IMR-90 (cell line): ENCODE data around the gene NUP210L. TPM values are rescaled to one million over a fixed set of nuclear protein-coding genes. Genes with fewer than 3 reads are reported as not detected.

Experiments used
- ATAC-seq: fragments of 200-7000 bp; cut with Tn5 transposase; 2 replicates; pipeline ENCODE4 v1.9.1; 2020; ENCODE audit warnings: low read depth, mild to moderate bottlenecking, moderate library complexity
- BruUV-seq: library from RNA; stranded (reverse); fragments of 400-500 nt; replicated peaks from 2 replicates; lab custom pipeline; 2021; lab: Mats Ljungman, UMichigan
- CTCF ChIA-PET: fragments of 300-600 bp; formaldehyde crosslinking; extraction: SDS; loops from one replicate; lab custom pipeline; 2021; ENCODE audit warnings: antibody characterized with exemption; lab: Yijun Ruan, JAX
- POLR2A ChIA-PET: fragments of 300-600 bp; sonication (Branson Sonifier 250); formaldehyde crosslinking; loops from one replicate; lab custom pipeline; 2022; ENCODE audit warnings: antibody characterized with exemption; ENCODE audit not compliant: unreplicated experiment; lab: Charles Lee
- DNase-seq: peaks from one replicate; pipeline ENCODE4 v3.0.0; 2013
- H2AFZ ChIP-seq: replicated peaks from 2 replicates; pipeline ENCODE3; 2013; ENCODE audit warnings: low read length, mild to moderate bottlenecking; ENCODE audit not compliant: poor library complexity
- H2AK5ac ChIP-seq: 2 replicates; pipeline ENCODE4 v1.6.1; 2013; ENCODE audit warnings: low read depth, low read length, inconsistent platforms
- H2AK9ac ChIP-seq: replicated peaks from 2 replicates; pipeline ENCODE3; 2013; ENCODE audit warnings: mild to moderate bottlenecking, low read depth, low read length, moderate library complexity; ENCODE audit not compliant: poor library complexity
- H2BK120ac ChIP-seq: 2 replicates; pipeline ENCODE4 v1.6.1; 2013; ENCODE audit warnings: low read depth, low read length, inconsistent platforms
- H2BK15ac ChIP-seq: 3 replicates; pipeline ENCODE4 v1.6.1; 2013; ENCODE audit warnings: low read depth, low read length, inconsistent platforms
- H2BK20ac ChIP-seq: 2 replicates; pipeline ENCODE4 v1.6.1; 2013; ENCODE audit warnings: low read depth, mild to moderate bottlenecking, inconsistent platforms, low read length, moderate library complexity
- H2BK5ac ChIP-seq: 2 replicates; pipeline ENCODE4 v1.6.1; 2013; ENCODE audit warnings: mild to moderate bottlenecking, low read depth, low read length, inconsistent platforms; ENCODE audit not compliant: poor library complexity, severe bottlenecking
- H3K14ac ChIP-seq: replicated peaks from 2 replicates; pipeline ENCODE4 v1.6.1; 2013; ENCODE audit warnings: low read depth, low read length, inconsistent platforms
- H3K18ac ChIP-seq: 2 replicates; pipeline ENCODE4 v1.6.1; 2013; ENCODE audit warnings: low read depth, low read length, control low read depth
- H3K23ac ChIP-seq: 2 replicates; pipeline ENCODE4 v1.6.1; 2013; ENCODE audit warnings: low read depth, low read length, inconsistent platforms
- H3K27ac ChIP-seq: 2 replicates; pipeline ENCODE4 v1.5.1; 2013; ENCODE audit warnings: mild to moderate bottlenecking, control low read depth, low read length; ENCODE audit not compliant: insufficient read depth
- H3K27me3 ChIP-seq: 2 replicates; pipeline ENCODE4 v1.6.1; 2013; ENCODE audit warnings: low read length; ENCODE audit not compliant: control insufficient read depth, insufficient read depth
- H3K36me3 ChIP-seq: 2 replicates; pipeline ENCODE4 v1.6.1; 2013; ENCODE audit warnings: low read length, mixed read lengths; ENCODE audit not compliant: control insufficient read depth, insufficient read depth
- H3K4ac ChIP-seq: 2 replicates; pipeline ENCODE4 v1.6.1; 2013; ENCODE audit warnings: low read depth, low read length, inconsistent platforms
- H3K4me1 ChIP-seq: 2 replicates; pipeline ENCODE4 v1.6.1; 2013; ENCODE audit warnings: low read length, mixed read lengths; ENCODE audit not compliant: control insufficient read depth, insufficient read depth
- H3K4me2 ChIP-seq: 2 replicates; pipeline ENCODE4 v1.6.1; 2013; ENCODE audit warnings: low read depth, mild to moderate bottlenecking, control low read depth, low read length, moderate library complexity
- H3K4me3 ChIP-seq: 2 replicates; pipeline ENCODE4 v1.5.1; 2013; ENCODE audit warnings: low read depth, mild to moderate bottlenecking, control low read depth, low read length, moderate library complexity; ENCODE audit not compliant: insufficient read depth
- H3K56ac ChIP-seq: 2 replicates; pipeline ENCODE4 v1.6.1; 2013; ENCODE audit warnings: low read length, inconsistent platforms; ENCODE audit not compliant: insufficient read depth; ENCODE audit errors: extremely low read depth
- H3K79me1 ChIP-seq, 2 experiments: 2 replicates each; pipeline ENCODE4 v1.6.1; 2013; ENCODE audit warnings: low read length in 2 of 2, inconsistent platforms in 1 of 2, low read depth in 1 of 2
- H3K9ac ChIP-seq: 2 replicates; pipeline ENCODE4 v1.6.1; 2013; ENCODE audit warnings: low read depth, low read length, control low read depth
- H3K9me1 ChIP-seq: 2 replicates; pipeline ENCODE4 v1.6.1; 2013; ENCODE audit warnings: low read length, inconsistent platforms; ENCODE audit not compliant: insufficient read depth
- H3K9me3 ChIP-seq: 2 replicates; pipeline ENCODE4 v1.6.1; 2013; ENCODE audit warnings: low read length; ENCODE audit not compliant: control insufficient read depth, insufficient read depth
- H4K20me1 ChIP-seq: 2 replicates; pipeline ENCODE4 v1.6.1; 2013; ENCODE audit warnings: low read length, inconsistent platforms; ENCODE audit not compliant: insufficient read depth
- H4K5ac ChIP-seq: 2 replicates; pipeline ENCODE4 v1.6.1; 2013; ENCODE audit warnings: mild to moderate bottlenecking, low read depth, low read length, control low read depth
- H4K8ac ChIP-seq, 2 experiments: 2 replicates each; pipeline ENCODE4 v1.6.1; 2013; ENCODE audit warnings: low read depth in 2 of 2, low read length in 2 of 2, control low read depth in 1 of 2, inconsistent platforms in 1 of 2
- H4K91ac ChIP-seq: 2 replicates; pipeline ENCODE4 v1.6.1; 2013; ENCODE audit warnings: low read depth, low read length, inconsistent platforms; ENCODE audit not compliant: insufficient read depth
- BHLHE40 ChIP-seq: fragments of 150-350 bp; IDR thresholded peaks from 2 replicates; pipeline ENCODE4 v1.6.1; 2016; ENCODE audit warnings: mild to moderate bottlenecking, low read depth, low read length
- CEBPB ChIP-seq: IDR thresholded peaks from 2 replicates; pipeline ENCODE4 v1.6.1; 2012; ENCODE audit warnings: low read depth, low read length, improper control_type of control experiment
- CHD1 ChIP-seq: IDR thresholded peaks from 2 replicates; pipeline ENCODE4 v1.6.1; 2012; ENCODE audit warnings: low read depth, low read length, improper control_type of control experiment
- ELK1 ChIP-seq: fragments of 150-350 bp; IDR thresholded peaks from 2 replicates; pipeline ENCODE4 v1.6.1; 2016; ENCODE audit warnings: low read depth, mild to moderate bottlenecking, low read length, moderate library complexity, borderline replicate concordance
- FOS ChIP-seq: fragments of 150-350 bp; IDR thresholded peaks from 2 replicates; pipeline ENCODE4 v1.6.1; 2016; ENCODE audit warnings: low read depth, low read length
- MAFK ChIP-seq: IDR thresholded peaks from 2 replicates; pipeline ENCODE4 v1.6.1; 2012; ENCODE audit warnings: low read depth, low read length, improper control_type of control experiment
- MXI1 ChIP-seq: IDR thresholded peaks from 2 replicates; pipeline ENCODE4 v1.6.1; 2012; ENCODE audit warnings: low read depth, mild to moderate bottlenecking, low read length, moderate library complexity, borderline replicate concordance
- NFE2L2 ChIP-seq: fragments of 150-350 bp; IDR thresholded peaks from 2 replicates; pipeline ENCODE4 v1.6.1; 2016; ENCODE audit warnings: low read depth, mild to moderate bottlenecking, low read length
- POLR2A ChIP-seq: IDR thresholded peaks from 2 replicates; pipeline ENCODE4 v1.6.1; 2012; ENCODE audit warnings: mild to moderate bottlenecking, low read depth, low read length
- RAD21 ChIP-seq: IDR thresholded peaks from 2 replicates; pipeline ENCODE4 v1.6.1; 2012; ENCODE audit warnings: low read length, improper control_type of control experiment
- RFX5 ChIP-seq: IDR thresholded peaks from 2 replicates; pipeline ENCODE4 v1.8.0; 2012; ENCODE audit warnings: low read depth, mild to moderate bottlenecking, low read length, moderate library complexity
- SMC3 ChIP-seq: fragments of 150-350 bp; IDR thresholded peaks from 2 replicates; pipeline ENCODE4 v1.6.1; 2016; ENCODE audit warnings: low read depth, mild to moderate bottlenecking, antibody characterized with exemption, low read length, moderate library complexity
- WGBS, 2 experiments: methylation state at CpG; one replicate each; pipeline versions ENCODE4 v1.1.5 to v1.1.7; 2013; ENCODE audit warnings: missing lambda C conversion rate in 2 of 2; ENCODE audit not compliant: insufficient read length in 1 of 2; ENCODE audit errors: extremely low coverage in 2 of 2; 5-methylcytosine and 5-hydroxymethylcytosine counted together
- dilution Hi-C: fragments of 300-500 bp; cut with HindIII; formaldehyde crosslinking; loops from one replicate; pipeline ENCODE4 v1.14.3; 2018; ENCODE audit warnings: low sequenced_read_pairs; ENCODE audit not compliant: unreplicated experiment
- in situ Hi-C: fragments of 300-500 bp; cut with MboI; formaldehyde crosslinking; loops from 3 replicates; pipeline ENCODE4 v1.14.3; 2019; ENCODE audit warnings: low sequenced_read_pairs, inconsistent platforms, mixed read lengths
- intact Hi-C: fragments of 100-400 bp; cut with micrococcal nuclease; formaldehyde crosslinking; loops from 2 replicates; pipeline ENCODE4 v1.10.0; 2022
- polyA plus RNA-seq, 3 experiments: library from polyadenylated mRNA; depleted of rRNA; stranded (reverse); fragments of >200 nt; gene quantifications; 2 replicates each; pipeline ENCODE4 v1.2.3, GENCODE V29; 2012; ENCODE audit warnings: low replicate concordance in 1 of 3
- total RNA-seq: library from RNA; depleted of rRNA; stranded (reverse); fragments of >200 nt; gene quantifications from 2 replicates; pipeline ENCODE4 v1.2.3, GENCODE V29; 2012
- TF ChIP-seq, protein P1 (sequence below): conservative IDR thresholded peaks from 2 replicates; pipeline ENCODE4 v1.5.1; 2012; ENCODE audit warnings: mild to moderate bottlenecking, low read depth, low read length, improper control_type of control experiment

NUP210L gene
- total and polyA plus RNA-seq, 2 of the 4 experiments (the other 2 are of a cell fraction): under 0.01 to 0.02 TPM

DNA sequence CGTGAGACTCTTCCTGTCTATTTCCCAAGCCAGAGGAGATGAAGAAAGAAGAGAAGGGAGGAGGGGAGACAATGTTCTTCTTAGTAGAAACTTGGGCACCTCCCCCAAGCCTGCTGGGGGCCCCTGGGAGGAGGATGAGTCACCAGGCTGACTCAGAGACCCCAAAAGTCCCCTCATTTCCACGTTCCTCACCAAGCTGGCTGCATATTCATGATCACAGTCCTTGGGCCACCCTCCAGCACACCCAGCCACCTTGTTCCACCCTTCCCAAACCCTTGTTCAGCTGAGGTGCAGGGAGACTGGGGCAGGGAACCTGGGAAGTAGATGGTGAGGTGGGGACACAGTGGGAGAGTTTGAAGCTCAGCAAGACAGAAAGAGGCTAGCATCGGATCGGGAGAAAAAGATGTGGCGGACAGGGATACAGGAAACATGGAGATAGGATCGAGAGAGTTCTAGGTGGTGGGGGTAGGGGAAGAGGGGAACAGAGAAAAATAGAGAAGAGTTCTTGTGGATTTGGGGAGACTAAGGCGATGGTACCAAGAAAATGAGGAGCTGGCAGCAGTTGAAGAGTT, 169.4 kb downstream of the NUP210L start (continued):
- TF ChIP-seq RFX5 (no peak), RAD21 (no peak)

- Histone ChIP-seq H3K4me2 (peak overlapping the region; percentile 92), H3K18ac (no peak overlapping the region), H3K9me3 (no peaks in the 10 kb centered on the region), H2BK15ac (no peak overlapping the region), H3K4ac (peak overlapping the region; percentile 99; the same call in 1 of the 2 replicates), H3K14ac (peak overlapping the region; percentile 100), H3K56ac (no peak overlapping the region; the same call in 1 of the 2 replicates), H4K8ac (peak overlapping the region in 1 of 2 experiments; percentile 80; a peak in 1 of 4 replicates), H3K79me1 (peaks cover 24 to 40% of the 10 kb centered on the region in 2 experiments), H3K27ac (peak overlapping the region; percentile 35; the same call in 1 of the 2 replicates), H2AK9ac (no peak overlapping the region), H2AFZ (no peak overlapping the region), H3K4me3 (peak overlapping the region; percentile 59), H2BK20ac (no peak overlapping the region), H2BK120ac (no peak overlapping the region), H3K27me3 (no peaks in the 10 kb centered on the region), H4K20me1 (no peaks in the 10 kb centered on the region), H3K36me3 (peaks cover 19% of the 10 kb centered on the region), H3K9ac (peak overlapping the region; percentile 98), H4K5ac (no peak overlapping the region; the same call in 1 of the 2 replicates), H2AK5ac (peak overlapping the region; percentile 74), H3K23ac (peak overlapping the region; percentile 22), H3K4me1 (peaks cover 4% of the 10 kb centered on the region), H4K91ac (peak overlapping the region; percentile 71; the same call in 1 of the 2 replicates), H2BK5ac (peak overlapping the region; percentile 88), H3K9me1 (peaks cover 8% of the 10 kb centered on the region)
- DNase-seq (no peak), ATAC-seq (no peak)
- CTCF ChIA-PET: interaction anchor here (0.7 kb wide), 1 partner anchor 177 kb away, joined by 6 read pairs; no protein-coding TSS in a partner anchor
- intact Hi-C loops (loop anchor here (10.0 kb wide), 1 partner anchor 480 kb away; no protein-coding TSS in a partner anchor), dilution Hi-C loops (no loop called here), in situ Hi-C loops (no loop called here)
- no TSS peak for BruUV-seq
- WGBS, 2 experiments: 20% methylated on average over 1 of the region's 6 CpGs; no CpG with 5 or more reads in 1 of the 2 experiments
- POLR2A ChIA-PET: no interaction called here
- TF ChIP-seq BHLHE40 (no peak), RAD21 (no peak), RFX5 (no peak), MXI1 (no peak), POLR2A (no peak), MAFK (no peak), ELK1 (no peak), SMC3 (no peak), FOS (no peak), NFE2L2 (no peak), CEBPB (no peak), CHD1 (no peak)
- TF ChIP-seq, protein P1, sequence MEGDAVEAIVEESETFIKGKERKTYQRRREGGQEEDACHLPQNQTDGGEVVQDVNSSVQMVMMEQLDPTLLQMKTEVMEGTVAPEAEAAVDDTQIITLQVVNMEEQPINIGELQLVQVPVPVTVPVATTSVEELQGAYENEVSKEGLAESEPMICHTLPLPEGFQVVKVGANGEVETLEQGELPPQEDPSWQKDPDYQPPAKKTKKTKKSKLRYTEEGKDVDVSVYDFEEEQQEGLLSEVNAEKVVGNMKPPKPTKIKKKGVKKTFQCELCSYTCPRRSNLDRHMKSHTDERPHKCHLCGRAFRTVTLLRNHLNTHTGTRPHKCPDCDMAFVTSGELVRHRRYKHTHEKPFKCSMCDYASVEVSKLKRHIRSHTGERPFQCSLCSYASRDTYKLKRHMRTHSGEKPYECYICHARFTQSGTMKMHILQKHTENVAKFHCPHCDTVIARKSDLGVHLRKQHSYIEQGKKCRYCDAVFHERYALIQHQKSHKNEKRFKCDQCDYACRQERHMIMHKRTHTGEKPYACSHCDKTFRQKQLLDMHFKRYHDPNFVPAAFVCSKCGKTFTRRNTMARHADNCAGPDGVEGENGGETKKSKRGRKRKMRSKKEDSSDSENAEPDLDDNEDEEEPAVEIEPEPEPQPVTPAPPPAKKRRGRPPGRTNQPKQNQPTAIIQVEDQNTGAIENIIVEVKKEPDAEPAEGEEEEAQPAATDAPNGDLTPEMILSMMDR: no peak
Measured at GRCh38 chr1:153984123-153984894, 170.6 kb downstream of the NUP210L start.
